GM12878 (cell line): Measurements from ENCODE around the gene FGFR2. TPM values are rescaled to one million over a fixed set of nuclear protein-coding genes. Genes with fewer than 3 reads are reported as not detected.
"Not testable (repeated sequence)": the region's sequence is repeated elsewhere in the genome, so short reads cannot be mapped to it uniquely, and the experiment has no call there.

ENCODE experiments used
- ATAC-seq: fragments of 200-7000 bp; cut with Tn5 transposase; 3 replicates; pipeline ENCODE4 v1.9.1; 2020; ENCODE audit warnings: mild to moderate bottlenecking, moderate library complexity
- BruUV-seq: library from RNA; stranded (reverse); fragments of 400-500 nt; replicated peaks from 2 replicates; lab custom pipeline; 2021; lab: Mats Ljungman, UMichigan
- CTCF ChIA-PET: fragments of 300-600 bp; sonication (Branson Sonifier 250); formaldehyde crosslinking; extraction: SDS; loops from one replicate; lab custom pipeline; 2021; ENCODE audit warnings: inconsistent platforms; lab: Yijun Ruan, JAX
- POLR2A ChIA-PET: fragments of 350-600 bp; formaldehyde crosslinking; extraction: SDS; loops from one replicate; lab custom pipeline; 2021; ENCODE audit warnings: inconsistent platforms; lab: Charles Lee
- RAD21 ChIA-PET: fragments of 300-600 bp; sonication (Branson Sonifier 250); formaldehyde crosslinking; loops from one replicate; lab custom pipeline; 2023; ENCODE audit warnings: antibody characterized with exemption; ENCODE audit not compliant: unreplicated experiment; lab: Charles Lee
- SMC1A ChIA-PET: fragments of 300-600 bp; sonication (Branson Sonifier 250); formaldehyde crosslinking; loops from one replicate; lab custom pipeline; 2023; ENCODE audit not compliant: unreplicated experiment, uncharacterized antibody; lab: Charles Lee
- DNase-seq: peaks from one replicate; pipeline ENCODE4 v3.0.0-alpha.2; 2011; ENCODE audit warnings: low read depth, low spot score
- FAIRE-seq: peaks from 3 replicates; lab custom pipeline; 2011; peaks lifted over from hg19 to GRCh38; lab: Jason Lieb, UNC
- H2AFZ ChIP-seq: 2 replicates; pipeline ENCODE4 v1.6.0; 2011; ENCODE audit warnings: low read depth, low read length, control low read depth; ENCODE audit not compliant: control insufficient read depth
- H3K27ac ChIP-seq: 2 replicates; pipeline ENCODE4 v1.5.1; 2011; ENCODE audit warnings: control low read depth; ENCODE audit not compliant: control insufficient read depth, insufficient read depth
- H3K27me3 ChIP-seq, 2 experiments: replicated peaks in 1 of 2; 2 replicates each; pipeline versions ENCODE4 v1.6.0 to v1.6.1; 2011; ENCODE audit warnings: low read length in 1 of 2; ENCODE audit not compliant: control insufficient read depth in 2 of 2, insufficient read depth in 2 of 2
- H3K36me3 ChIP-seq, 2 experiments: 2 replicates each; pipeline ENCODE4 v1.5.1; 2011; ENCODE audit warnings: low read length in 1 of 2; ENCODE audit not compliant: control insufficient read depth in 2 of 2, insufficient read depth in 2 of 2
- H3K4me1 ChIP-seq: 2 replicates; pipeline ENCODE4 v1.6.1; 2011; ENCODE audit warnings: mild to moderate bottlenecking, low read length, moderate library complexity, mixed read lengths; ENCODE audit not compliant: control insufficient read depth, insufficient read depth
- H3K4me2 ChIP-seq: 2 replicates; pipeline ENCODE4 v1.6.0; 2011; ENCODE audit warnings: control low read depth; ENCODE audit not compliant: control insufficient read depth, insufficient read depth
- H3K4me3 ChIP-seq: fragments of 200-600 bp; sonication (generic); 2 replicates; pipeline ENCODE4 v1.5.1; 2016
- H3K79me2 ChIP-seq: 2 replicates; pipeline ENCODE4 v1.6.0; 2011; ENCODE audit warnings: low read length; ENCODE audit not compliant: control insufficient read depth, insufficient read depth
- H3K9ac ChIP-seq: 2 replicates; pipeline ENCODE4 v1.8.0; 2011; ENCODE audit warnings: low read length, control low read depth, mixed read lengths; ENCODE audit not compliant: control insufficient read depth, insufficient read depth
- H3K9me3 ChIP-seq: replicated peaks from 3 replicates; pipeline ENCODE4 v1.5.1; 2011; ENCODE audit warnings: mild to moderate bottlenecking, low read length; ENCODE audit not compliant: control insufficient read depth, insufficient read depth
- H4K20me1 ChIP-seq: 2 replicates; pipeline ENCODE4 v1.6.0; 2011; ENCODE audit not compliant: control insufficient read depth, insufficient read depth
- BCL11A ChIP-seq: IDR thresholded peaks from 2 replicates; pipeline ENCODE4 v1.6.1; 2011; ENCODE audit warnings: low read depth, low read length
- FOXK2 ChIP-seq: fragments of 450-650 bp; IDR thresholded peaks from 2 replicates; pipeline ENCODE4 v1.6.1; 2017; ENCODE audit warnings: mild to moderate bottlenecking, moderate library complexity
- NFYB ChIP-seq: IDR thresholded peaks from 2 replicates; pipeline ENCODE4 v1.6.1; 2011; ENCODE audit warnings: low read depth, mild to moderate bottlenecking, low read length, improper control_type of control experiment, moderate library complexity; ENCODE audit not compliant: insufficient read depth
- PML ChIP-seq: IDR thresholded peaks from 2 replicates; pipeline ENCODE4 v1.6.1; 2012; ENCODE audit warnings: low read length, inconsistent platforms
- RCOR1 ChIP-seq: conservative IDR thresholded peaks from 2 replicates; pipeline ENCODE4 v1.6.1; 2012; ENCODE audit warnings: low read depth, low read length, improper control_type of control experiment
- SMAD1 ChIP-seq: fragments of 450-650 bp; IDR thresholded peaks from 2 replicates; pipeline ENCODE4 v1.6.1; 2018; ENCODE audit warnings: mild to moderate bottlenecking, low read depth; ENCODE audit not compliant: partially characterized antibody
- SP1 ChIP-seq: IDR thresholded peaks from one replicate; pipeline ENCODE4 v1.6.1; 2011; ENCODE audit warnings: low read depth, low read length
- WGBS: methylation state at CpG from one replicate; pipeline ENCODE4 v1.1.6; 2016; ENCODE audit warnings: low lambda C conversion rate; ENCODE audit not compliant: insufficient replicate concordance, insufficient coverage; ENCODE audit errors: missing lambda C conversion rate; 5-methylcytosine and 5-hydroxymethylcytosine counted together
- in situ Hi-C: fragments of 300-500 bp; cut with MboI; formaldehyde crosslinking; loops from 9 replicates; pipeline ENCODE4 v1.14.3; 2018; ENCODE audit warnings: mixed read lengths
- intact Hi-C: fragments of 100-400 bp; cut with micrococcal nuclease; formaldehyde crosslinking; loops from one replicate; pipeline ENCODE4 v1.14.2; 2022; ENCODE audit not compliant: unreplicated experiment
- polyA plus RNA-seq, 11 experiments: library from polyadenylated mRNA; depleted of rRNA in 4 of 11; unstranded in 6 of 11; stranded (reverse) in 5 of 11; fragments of >200 nt; fragmentation: Nextera tagmentation in 4 of 11; fragmentation: Illumina TruSeq in 1 of 11; extraction: Ambion mirVana in 4 of 11; extraction: Trizol in 1 of 11; gene quantifications; 1 replicate in 1 of 11; 2 replicates in 10 of 11; pipeline versions ENCODE4 v1.2.1 to v1.2.3, GENCODE V29; 2011 to 2016; ENCODE audit warnings: inconsistent platforms in 2 of 11, missing spikeins in 2 of 11, low read depth in 1 of 11
- total RNA-seq, 4 experiments: library from RNA; depleted of rRNA in 3 of 4; stranded (reverse); fragments of >200 nt in 3 of 4; fragmentation: Illumina TruSeq in 1 of 4; extraction: Trizol in 1 of 4; gene quantifications; 2 replicates each; pipeline versions ENCODE4 v1.2.1 to v1.2.3, GENCODE V29; 2013 to 2021

Gene FGFR2
- total and polyA plus RNA-seq, 10 of the 15 experiments (the other 5 are each of a cell fraction or from before 2014, with no cell fraction given) = 0.04 to 0.15 TPM; not detected in 8

GRCh38 chr10:121521794-121522556 lies 76.3 kb downstream of the FGFR2 start (continued):
- TF ChIP-seq PML (no peak), SP1 (no peak), RCOR1 (no peak), BCL11A (no peak), SMAD1 (no peak)
- TF ChIP-seq, all 136 proteins: peak for 0

GRCh38 chr10:121520526-121520925 lies 77.7 kb downstream of the FGFR2 start:
- FAIRE-seq, intact Hi-C loops, BruUV-seq, H3K9me3 ChIP-seq, H3K4me3 ChIP-seq, H3K4me2 ChIP-seq, DNase-seq, H3K27ac ChIP-seq, H4K20me1 ChIP-seq, H2AFZ ChIP-seq, POLR2A ChIA-PET, H3K4me1 ChIP-seq, ATAC-seq, RAD21 ChIA-PET, H3K79me2 ChIP-seq, H3K36me3 ChIP-seq, SMC1A ChIA-PET, H3K27me3 ChIP-seq, in situ Hi-C loops, H3K9ac ChIP-seq: not testable (repeated sequence)
- CTCF ChIA-PET = interaction anchor here (0.7 kb wide), 1 partner anchor 55 kb away, joined by 3 read pairs; no protein-coding TSS in a partner anchor
- 44% methylated on average over 6 of the region's 6 CpGs for WGBS

- no peak for FAIRE-seq
Measured at GRCh38 chr10:121519901-121520493, 78.2 kb downstream of the FGFR2 start.

More at GRCh38 chr10:121519901-121520493, 78.2 kb downstream of the FGFR2 start:
- Histone ChIP-seq H4K20me1 (no peaks in the 10 kb centered on the region), H3K4me2 (no peak overlapping the region), H3K27ac (no peak overlapping the region), H3K36me3 (no peaks in the 10 kb centered on the region), H3K27me3 (no peaks in the 10 kb centered on the region; a peak in 1 of 4 replicates), H3K9ac (no peak overlapping the region), H2AFZ (no peak overlapping the region), H3K4me3 (no peak overlapping the region), H3K79me2 (no peaks in the 10 kb centered on the region), H3K9me3 (no peaks in the 10 kb centered on the region), H3K4me1 (no peaks in the 10 kb centered on the region)
- no peak for TF ChIP-seq NFYB
- TF ChIP-seq FOXK2 = no peak
- no TSS peak for BruUV-seq
- POLR2A ChIA-PET = no interaction called here
- RAD21 ChIA-PET = no interaction called here
- CTCF ChIA-PET = no interaction called here
- DNase-seq = no peak
- 49% methylated on average over 17 of the region's 17 CpGs for WGBS
- ATAC-seq = no peak
- in situ Hi-C loops (no loop called here), intact Hi-C loops (no loop called here)
- SMC1A ChIA-PET = no interaction called here
